ENCODE data around the gene CUTA.

DNA sequence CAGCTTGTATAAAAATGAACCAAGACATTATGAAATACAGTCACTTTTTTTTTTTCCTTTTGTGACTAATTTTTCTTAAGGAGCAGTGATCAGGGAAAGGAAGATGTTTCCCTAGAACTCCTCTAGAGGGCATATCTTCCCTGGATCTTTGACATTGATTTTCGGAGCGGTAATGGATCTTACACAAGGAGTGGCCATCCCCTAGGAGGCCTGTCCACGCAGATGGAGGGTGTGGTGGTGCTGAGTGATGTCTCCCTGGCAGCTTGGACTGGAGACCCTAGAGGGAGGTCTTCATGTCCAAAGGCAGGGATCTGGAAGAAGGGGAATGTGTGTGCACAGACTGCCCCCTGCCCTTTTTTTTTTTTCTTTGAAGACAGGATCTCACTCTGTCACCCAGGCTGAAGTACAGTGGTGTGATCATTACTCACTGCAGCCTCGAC lies 33.3 kb downstream of the CUTA start:
- TF ChIP-seq CTCF (conservative IDR thresholded peaks at IDR 0.05; ENCODE audit: low read length) (peak; percentile 22; the same call in 1 of the 2 replicates), EZH2phosphoT487 (IDR thresholded peaks at IDR 0.05; ENCODE audit: borderline replicate concordance, low read depth, low read length) (no peak)

All from OCI-LY7 (cell line).